ENCODE data around the gene ZFYVE27.

DNA sequence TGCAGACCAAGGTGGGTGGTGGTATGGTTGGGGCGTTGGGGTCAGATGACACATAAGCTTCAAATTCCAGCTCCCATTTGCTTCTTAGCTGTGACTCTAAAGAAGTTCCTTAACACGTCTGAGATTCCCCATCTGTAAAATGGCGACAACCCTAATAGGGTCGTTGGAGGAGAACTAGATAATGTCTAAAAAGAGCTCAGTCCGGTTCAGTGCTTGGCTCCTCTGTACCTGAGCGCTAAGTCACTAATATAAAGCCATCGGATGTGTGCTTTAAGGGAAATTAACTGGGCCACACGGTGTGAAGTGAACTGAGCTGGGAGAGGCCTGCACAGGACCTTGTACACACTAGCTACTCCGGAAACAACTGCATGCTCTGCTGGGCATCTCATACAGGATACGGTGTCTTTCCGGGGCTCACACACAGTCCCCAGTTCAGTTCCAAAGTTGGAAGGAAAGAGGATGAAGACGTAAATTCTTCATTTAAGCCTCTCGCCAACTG lies 476 bp upstream of the ZFYVE27 start:
- TF ChIP-seq, protein P1, sequence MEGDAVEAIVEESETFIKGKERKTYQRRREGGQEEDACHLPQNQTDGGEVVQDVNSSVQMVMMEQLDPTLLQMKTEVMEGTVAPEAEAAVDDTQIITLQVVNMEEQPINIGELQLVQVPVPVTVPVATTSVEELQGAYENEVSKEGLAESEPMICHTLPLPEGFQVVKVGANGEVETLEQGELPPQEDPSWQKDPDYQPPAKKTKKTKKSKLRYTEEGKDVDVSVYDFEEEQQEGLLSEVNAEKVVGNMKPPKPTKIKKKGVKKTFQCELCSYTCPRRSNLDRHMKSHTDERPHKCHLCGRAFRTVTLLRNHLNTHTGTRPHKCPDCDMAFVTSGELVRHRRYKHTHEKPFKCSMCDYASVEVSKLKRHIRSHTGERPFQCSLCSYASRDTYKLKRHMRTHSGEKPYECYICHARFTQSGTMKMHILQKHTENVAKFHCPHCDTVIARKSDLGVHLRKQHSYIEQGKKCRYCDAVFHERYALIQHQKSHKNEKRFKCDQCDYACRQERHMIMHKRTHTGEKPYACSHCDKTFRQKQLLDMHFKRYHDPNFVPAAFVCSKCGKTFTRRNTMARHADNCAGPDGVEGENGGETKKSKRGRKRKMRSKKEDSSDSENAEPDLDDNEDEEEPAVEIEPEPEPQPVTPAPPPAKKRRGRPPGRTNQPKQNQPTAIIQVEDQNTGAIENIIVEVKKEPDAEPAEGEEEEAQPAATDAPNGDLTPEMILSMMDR (IDR thresholded peaks at IDR 0.05; ENCODE audit: poor library complexity, severe bottlenecking): no peak
- TF ChIP-seq, protein P2, sequence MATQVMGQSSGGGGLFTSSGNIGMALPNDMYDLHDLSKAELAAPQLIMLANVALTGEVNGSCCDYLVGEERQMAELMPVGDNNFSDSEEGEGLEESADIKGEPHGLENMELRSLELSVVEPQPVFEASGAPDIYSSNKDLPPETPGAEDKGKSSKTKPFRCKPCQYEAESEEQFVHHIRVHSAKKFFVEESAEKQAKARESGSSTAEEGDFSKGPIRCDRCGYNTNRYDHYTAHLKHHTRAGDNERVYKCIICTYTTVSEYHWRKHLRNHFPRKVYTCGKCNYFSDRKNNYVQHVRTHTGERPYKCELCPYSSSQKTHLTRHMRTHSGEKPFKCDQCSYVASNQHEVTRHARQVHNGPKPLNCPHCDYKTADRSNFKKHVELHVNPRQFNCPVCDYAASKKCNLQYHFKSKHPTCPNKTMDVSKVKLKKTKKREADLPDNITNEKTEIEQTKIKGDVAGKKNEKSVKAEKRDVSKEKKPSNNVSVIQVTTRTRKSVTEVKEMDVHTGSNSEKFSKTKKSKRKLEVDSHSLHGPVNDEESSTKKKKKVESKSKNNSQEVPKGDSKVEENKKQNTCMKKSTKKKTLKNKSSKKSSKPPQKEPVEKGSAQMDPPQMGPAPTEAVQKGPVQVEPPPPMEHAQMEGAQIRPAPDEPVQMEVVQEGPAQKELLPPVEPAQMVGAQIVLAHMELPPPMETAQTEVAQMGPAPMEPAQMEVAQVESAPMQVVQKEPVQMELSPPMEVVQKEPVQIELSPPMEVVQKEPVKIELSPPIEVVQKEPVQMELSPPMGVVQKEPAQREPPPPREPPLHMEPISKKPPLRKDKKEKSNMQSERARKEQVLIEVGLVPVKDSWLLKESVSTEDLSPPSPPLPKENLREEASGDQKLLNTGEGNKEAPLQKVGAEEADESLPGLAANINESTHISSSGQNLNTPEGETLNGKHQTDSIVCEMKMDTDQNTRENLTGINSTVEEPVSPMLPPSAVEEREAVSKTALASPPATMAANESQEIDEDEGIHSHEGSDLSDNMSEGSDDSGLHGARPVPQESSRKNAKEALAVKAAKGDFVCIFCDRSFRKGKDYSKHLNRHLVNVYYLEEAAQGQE (IDR thresholded peaks at IDR 0.05; ENCODE audit: borderline replicate concordance): no peak
- TF ChIP-seq TAF1 (IDR thresholded peaks at IDR 0.05; ENCODE audit: low read depth): no peak
- no peak for TF ChIP-seq EP300 (conservative IDR thresholded peaks at IDR 0.05; ENCODE audit: poor library complexity, severe bottlenecking)
- no peak for TF ChIP-seq EZH2 (IDR thresholded peaks at IDR 0.05; ENCODE audit: borderline replicate concordance, insufficient read depth, low read length, poor library complexity, severe bottlenecking)
- TF ChIP-seq POLR2AphosphoS5 (IDR thresholded peaks at IDR 0.05): no peak

All from neural cell (in vitro differentiated cells).